ENCODE data around the gene FCRL2. TPM values are rescaled to one million over a fixed set of nuclear protein-coding genes. Genes with fewer than 3 reads are reported as not detected.

FCRL2 gene
- total and polyA plus RNA-seq, 2 experiments from 2014 or later = not detected

DNA sequence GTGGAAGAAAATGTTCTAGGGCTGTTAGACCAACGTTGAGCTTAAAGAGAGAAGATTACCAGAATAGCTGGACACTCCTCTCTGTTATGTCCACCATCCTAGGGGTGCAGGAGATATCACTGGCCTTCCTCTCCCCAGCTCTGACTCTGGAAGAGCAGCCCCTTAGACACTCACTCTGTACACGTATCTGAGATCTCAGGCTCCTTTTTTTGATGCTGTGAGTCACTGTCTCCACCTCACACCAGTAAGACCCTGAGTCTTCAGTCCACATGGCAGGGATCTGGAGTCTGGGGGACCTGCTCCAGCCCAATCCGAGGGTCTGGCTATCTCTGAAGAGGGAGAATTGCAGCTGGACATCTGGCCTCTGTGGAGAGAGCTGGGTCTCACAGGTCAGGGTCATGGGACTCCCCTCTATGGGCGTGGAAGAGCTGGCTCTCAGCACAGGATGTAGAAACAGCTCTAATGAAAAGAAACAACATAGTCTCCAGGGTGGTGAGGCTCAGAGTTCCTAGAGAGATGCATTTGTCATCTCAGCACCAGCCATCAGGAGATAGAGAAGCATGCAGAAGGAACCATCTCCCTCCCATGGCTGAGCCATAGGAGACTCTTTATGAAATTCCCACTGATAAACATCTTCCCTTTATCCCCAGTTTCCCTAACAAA, 79.8 kb downstream of the FCRL2 start:
- Histone ChIP-seq H3K79me2 (replicated peaks; ENCODE audit: insufficient read depth) (no peaks in the 10 kb centered on the region), H2AFZ (no peak overlapping the region), H3K27me3 (ENCODE audit: insufficient read depth) (no peaks in the 10 kb centered on the region), H4K20me1 (replicated peaks; ENCODE audit: insufficient read depth) (no peaks in the 10 kb centered on the region), H3K4me1 (ENCODE audit: insufficient read depth) (no peaks in the 10 kb centered on the region), H3K4me2 (no peak overlapping the region), H3K27ac (ENCODE audit: low read depth) (no peak overlapping the region), H3K36me3 (ENCODE audit: insufficient read depth) (no peaks in the 10 kb centered on the region), H3K9me2 (ENCODE audit: insufficient read depth) (peaks cover 3% of the 10 kb centered on the region; the same call in 1 of the 2 replicates), H3F3A (replicated peaks; ENCODE audit: low read depth) (no peaks in the 10 kb centered on the region), H3K4me3 (no peak overlapping the region)
- H3K36me3 Mint-ChIP-seq (ENCODE audit: low read depth) = no peaks in the 10 kb centered on the region
- no peaks in the 10 kb centered on the region; the same call in 2 of the 3 replicates for H3K9me3 Mint-ChIP-seq
- H3K27me3 Mint-ChIP-seq (ENCODE audit: insufficient read depth, low read depth, poor library complexity) = peaks cover 1% of the 10 kb centered on the region
- H3K4me1 Mint-ChIP-seq = peaks cover 12% of the 10 kb centered on the region
- DNase-seq (ENCODE audit: low spot score) = no peak
- TF ChIP-seq ZNF331 (CRISPR knock-in tag; IDR thresholded peaks at IDR 0.05; ENCODE audit: low read depth) = no peak
- no peak for TF ChIP-seq JUNB (IDR thresholded peaks at IDR 0.05; ENCODE audit: unreplicated experiment)
- TF ChIP-seq NANOG (IDR thresholded peaks at IDR 0.05; ENCODE audit: borderline replicate concordance) = no peak
- TF ChIP-seq ZNF114 (CRISPR knock-in tag; IDR thresholded peaks at IDR 0.05) = no peak
- TF ChIP-seq EZH2 (IDR thresholded peaks at IDR 0.05; ENCODE audit: low read depth, unreplicated experiment) = no peak
- TF ChIP-seq POLR2AphosphoS5 (IDR thresholded peaks at IDR 0.05; ENCODE audit: low read depth) = no peak
- no peak for TF ChIP-seq STAT1 (IDR thresholded peaks at IDR 0.05; ENCODE audit: unreplicated experiment)
- no peak for TF ChIP-seq EZH2phosphoT487 (IDR thresholded peaks at IDR 0.05; ENCODE audit: unreplicated experiment)
- TF ChIP-seq, protein P1, sequence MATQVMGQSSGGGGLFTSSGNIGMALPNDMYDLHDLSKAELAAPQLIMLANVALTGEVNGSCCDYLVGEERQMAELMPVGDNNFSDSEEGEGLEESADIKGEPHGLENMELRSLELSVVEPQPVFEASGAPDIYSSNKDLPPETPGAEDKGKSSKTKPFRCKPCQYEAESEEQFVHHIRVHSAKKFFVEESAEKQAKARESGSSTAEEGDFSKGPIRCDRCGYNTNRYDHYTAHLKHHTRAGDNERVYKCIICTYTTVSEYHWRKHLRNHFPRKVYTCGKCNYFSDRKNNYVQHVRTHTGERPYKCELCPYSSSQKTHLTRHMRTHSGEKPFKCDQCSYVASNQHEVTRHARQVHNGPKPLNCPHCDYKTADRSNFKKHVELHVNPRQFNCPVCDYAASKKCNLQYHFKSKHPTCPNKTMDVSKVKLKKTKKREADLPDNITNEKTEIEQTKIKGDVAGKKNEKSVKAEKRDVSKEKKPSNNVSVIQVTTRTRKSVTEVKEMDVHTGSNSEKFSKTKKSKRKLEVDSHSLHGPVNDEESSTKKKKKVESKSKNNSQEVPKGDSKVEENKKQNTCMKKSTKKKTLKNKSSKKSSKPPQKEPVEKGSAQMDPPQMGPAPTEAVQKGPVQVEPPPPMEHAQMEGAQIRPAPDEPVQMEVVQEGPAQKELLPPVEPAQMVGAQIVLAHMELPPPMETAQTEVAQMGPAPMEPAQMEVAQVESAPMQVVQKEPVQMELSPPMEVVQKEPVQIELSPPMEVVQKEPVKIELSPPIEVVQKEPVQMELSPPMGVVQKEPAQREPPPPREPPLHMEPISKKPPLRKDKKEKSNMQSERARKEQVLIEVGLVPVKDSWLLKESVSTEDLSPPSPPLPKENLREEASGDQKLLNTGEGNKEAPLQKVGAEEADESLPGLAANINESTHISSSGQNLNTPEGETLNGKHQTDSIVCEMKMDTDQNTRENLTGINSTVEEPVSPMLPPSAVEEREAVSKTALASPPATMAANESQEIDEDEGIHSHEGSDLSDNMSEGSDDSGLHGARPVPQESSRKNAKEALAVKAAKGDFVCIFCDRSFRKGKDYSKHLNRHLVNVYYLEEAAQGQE (IDR thresholded peaks at IDR 0.05; ENCODE audit: unreplicated experiment) = no peak
- TF ChIP-seq CREB1 (CRISPR knock-in tag; IDR thresholded peaks at IDR 0.05; ENCODE audit: low read depth) = no peak
- TF ChIP-seq, protein P2, sequence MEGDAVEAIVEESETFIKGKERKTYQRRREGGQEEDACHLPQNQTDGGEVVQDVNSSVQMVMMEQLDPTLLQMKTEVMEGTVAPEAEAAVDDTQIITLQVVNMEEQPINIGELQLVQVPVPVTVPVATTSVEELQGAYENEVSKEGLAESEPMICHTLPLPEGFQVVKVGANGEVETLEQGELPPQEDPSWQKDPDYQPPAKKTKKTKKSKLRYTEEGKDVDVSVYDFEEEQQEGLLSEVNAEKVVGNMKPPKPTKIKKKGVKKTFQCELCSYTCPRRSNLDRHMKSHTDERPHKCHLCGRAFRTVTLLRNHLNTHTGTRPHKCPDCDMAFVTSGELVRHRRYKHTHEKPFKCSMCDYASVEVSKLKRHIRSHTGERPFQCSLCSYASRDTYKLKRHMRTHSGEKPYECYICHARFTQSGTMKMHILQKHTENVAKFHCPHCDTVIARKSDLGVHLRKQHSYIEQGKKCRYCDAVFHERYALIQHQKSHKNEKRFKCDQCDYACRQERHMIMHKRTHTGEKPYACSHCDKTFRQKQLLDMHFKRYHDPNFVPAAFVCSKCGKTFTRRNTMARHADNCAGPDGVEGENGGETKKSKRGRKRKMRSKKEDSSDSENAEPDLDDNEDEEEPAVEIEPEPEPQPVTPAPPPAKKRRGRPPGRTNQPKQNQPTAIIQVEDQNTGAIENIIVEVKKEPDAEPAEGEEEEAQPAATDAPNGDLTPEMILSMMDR (conservative IDR thresholded peaks at IDR 0.05; ENCODE audit: low read depth in 2 of 2) = no peak
- TF ChIP-seq, protein P3, sequence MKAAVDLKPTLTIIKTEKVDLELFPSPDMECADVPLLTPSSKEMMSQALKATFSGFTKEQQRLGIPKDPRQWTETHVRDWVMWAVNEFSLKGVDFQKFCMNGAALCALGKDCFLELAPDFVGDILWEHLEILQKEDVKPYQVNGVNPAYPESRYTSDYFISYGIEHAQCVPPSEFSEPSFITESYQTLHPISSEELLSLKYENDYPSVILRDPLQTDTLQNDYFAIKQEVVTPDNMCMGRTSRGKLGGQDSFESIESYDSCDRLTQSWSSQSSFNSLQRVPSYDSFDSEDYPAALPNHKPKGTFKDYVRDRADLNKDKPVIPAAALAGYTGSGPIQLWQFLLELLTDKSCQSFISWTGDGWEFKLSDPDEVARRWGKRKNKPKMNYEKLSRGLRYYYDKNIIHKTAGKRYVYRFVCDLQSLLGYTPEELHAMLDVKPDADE (IDR thresholded peaks at IDR 0.05) = no peak
- TF ChIP-seq, protein P4, sequence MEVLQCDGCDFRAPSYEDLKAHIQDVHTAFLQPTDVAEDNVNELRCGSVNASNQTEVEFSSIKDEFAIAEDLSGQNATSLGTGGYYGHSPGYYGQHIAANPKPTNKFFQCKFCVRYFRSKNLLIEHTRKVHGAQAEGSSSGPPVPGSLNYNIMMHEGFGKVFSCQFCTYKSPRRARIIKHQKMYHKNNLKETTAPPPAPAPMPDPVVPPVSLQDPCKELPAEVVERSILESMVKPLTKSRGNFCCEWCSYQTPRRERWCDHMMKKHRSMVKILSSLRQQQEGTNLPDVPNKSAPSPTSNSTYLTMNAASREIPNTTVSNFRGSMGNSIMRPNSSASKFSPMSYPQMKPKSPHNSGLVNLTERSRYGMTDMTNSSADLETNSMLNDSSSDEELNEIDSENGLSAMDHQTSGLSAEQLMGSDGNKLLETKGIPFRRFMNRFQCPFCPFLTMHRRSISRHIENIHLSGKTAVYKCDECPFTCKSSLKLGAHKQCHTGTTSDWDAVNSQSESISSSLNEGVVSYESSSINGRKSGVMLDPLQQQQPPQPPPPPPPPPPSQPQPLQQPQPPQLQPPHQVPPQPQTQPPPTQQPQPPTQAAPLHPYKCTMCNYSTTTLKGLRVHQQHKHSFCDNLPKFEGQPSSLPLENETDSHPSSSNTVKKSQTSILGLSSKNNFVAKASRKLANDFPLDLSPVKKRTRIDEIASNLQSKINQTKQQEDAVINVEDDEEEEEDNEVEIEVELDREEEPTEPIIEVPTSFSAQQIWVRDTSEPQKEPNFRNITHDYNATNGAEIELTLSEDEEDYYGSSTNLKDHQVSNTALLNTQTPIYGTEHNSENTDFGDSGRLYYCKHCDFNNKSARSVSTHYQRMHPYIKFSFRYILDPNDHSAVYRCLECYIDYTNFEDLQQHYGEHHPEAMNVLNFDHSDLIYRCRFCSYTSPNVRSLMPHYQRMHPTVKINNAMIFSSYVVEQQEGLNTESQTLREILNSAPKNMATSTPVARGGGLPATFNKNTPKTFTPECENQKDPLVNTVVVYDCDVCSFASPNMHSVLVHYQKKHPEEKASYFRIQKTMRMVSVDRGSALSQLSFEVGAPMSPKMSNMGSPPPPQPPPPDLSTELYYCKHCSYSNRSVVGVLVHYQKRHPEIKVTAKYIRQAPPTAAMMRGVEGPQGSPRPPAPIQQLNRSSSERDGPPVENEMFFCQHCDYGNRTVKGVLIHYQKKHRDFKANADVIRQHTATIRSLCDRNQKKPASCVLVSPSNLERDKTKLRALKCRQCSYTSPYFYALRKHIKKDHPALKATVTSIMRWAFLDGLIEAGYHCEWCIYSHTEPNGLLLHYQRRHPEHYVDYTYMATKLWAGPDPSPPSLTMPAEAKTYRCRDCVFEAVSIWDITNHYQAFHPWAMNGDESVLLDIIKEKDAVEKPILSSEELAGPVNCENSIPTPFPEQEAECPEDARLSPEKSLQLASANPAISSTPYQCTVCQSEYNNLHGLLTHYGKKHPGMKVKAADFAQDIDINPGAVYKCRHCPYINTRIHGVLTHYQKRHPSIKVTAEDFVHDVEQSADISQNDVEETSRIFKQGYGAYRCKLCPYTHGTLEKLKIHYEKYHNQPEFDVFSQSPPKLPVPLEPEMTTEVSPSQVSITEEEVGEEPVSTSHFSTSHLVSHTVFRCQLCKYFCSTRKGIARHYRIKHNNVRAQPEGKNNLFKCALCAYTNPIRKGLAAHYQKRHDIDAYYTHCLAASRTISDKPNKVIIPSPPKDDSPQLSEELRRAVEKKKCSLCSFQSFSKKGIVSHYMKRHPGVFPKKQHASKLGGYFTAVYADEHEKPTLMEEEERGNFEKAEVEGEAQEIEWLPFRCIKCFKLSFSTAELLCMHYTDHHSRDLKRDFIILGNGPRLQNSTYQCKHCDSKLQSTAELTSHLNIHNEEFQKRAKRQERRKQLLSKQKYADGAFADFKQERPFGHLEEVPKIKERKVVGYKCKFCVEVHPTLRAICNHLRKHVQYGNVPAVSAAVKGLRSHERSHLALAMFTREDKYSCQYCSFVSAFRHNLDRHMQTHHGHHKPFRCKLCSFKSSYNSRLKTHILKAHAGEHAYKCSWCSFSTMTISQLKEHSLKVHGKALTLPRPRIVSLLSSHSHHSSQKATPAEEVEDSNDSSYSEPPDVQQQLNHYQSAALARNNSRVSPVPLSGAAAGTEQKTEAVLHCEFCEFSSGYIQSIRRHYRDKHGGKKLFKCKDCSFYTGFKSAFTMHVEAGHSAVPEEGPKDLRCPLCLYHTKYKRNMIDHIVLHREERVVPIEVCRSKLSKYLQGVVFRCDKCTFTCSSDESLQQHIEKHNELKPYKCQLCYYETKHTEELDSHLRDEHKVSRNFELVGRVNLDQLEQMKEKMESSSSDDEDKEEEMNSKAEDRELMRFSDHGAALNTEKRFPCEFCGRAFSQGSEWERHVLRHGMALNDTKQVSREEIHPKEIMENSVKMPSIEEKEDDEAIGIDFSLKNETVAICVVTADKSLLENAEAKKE (CRISPR knock-in tag; IDR thresholded peaks at IDR 0.05) = no peak
- no peak overlapping the region for H3K27ac Mint-ChIP-seq
- ATAC-seq = no peak
- no peak overlapping the region for H3K4me3 Mint-ChIP-seq

All from GM23338 (cell line).